HS-5 (cell line): ENCODE results near the gene ZC3HAV1.
"Not testable (repeated sequence)": the region's sequence is repeated elsewhere in the genome, so short reads cannot be mapped to it uniquely, and the experiment has no call there.

Source experiments
- DNase-seq: peaks from one replicate; pipeline ENCODE4 v3.0.0-alpha.2; 2012; ENCODE audit warnings: low read depth

ZC3HAV1 gene

GRCh38 chr7:139112316-139112715 is 2.8 kb upstream of the ZC3HAV1 start:
- DNase-seq, result no peak

DNA sequence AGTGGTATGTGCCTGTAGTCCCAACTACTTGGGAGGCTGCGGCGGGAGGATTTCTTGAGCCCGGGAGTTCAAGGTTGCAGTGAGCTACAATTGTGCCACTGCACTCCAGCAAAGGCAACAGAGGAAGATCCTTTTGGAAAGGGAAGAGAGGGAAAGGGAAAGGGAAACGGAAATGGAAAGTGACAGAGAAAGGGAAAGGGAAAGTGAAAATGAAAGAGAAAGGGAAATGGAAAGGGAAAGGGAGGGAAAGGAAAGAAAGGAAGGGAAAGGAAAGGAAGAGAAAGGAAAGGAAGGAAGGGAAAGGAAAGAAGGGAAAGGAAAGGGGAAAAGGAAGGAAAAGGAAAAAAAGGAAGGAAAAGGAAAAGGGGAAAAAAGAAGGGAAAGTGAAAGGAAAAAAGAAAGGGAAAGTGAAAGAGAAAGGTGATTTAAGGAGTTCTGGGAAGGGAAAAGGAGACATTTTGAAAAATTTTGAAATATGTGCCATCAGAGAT is 2.3 kb upstream of the ZC3HAV1 start:
- DNase-seq, result no peak

- DNase-seq, result no peak
Observed at GRCh38 chr7:139111147-139111546, 1.6 kb upstream of the ZC3HAV1 start.

DNA sequence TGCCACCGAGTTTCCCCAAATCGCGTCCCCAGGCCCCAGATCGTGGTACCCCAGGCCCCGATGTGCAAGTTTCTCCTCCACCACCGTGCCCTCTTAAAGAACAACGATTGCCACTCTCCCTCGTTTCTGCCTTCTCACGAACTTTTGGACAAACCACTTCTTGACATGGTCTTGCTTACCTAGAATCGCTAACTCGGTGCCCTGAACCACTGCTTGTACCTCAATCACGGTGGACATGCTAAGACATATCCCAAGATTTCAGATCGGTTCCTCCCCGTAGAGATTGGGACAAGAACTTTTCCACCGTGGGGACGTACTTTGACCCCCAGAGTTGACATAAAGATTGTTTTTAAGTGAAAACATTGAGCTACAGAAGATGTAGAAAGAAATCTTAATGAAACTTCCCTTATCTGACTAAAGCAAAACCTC is 477 bp upstream of the ZC3HAV1 start:
- no peak for DNase-seq

DNA sequence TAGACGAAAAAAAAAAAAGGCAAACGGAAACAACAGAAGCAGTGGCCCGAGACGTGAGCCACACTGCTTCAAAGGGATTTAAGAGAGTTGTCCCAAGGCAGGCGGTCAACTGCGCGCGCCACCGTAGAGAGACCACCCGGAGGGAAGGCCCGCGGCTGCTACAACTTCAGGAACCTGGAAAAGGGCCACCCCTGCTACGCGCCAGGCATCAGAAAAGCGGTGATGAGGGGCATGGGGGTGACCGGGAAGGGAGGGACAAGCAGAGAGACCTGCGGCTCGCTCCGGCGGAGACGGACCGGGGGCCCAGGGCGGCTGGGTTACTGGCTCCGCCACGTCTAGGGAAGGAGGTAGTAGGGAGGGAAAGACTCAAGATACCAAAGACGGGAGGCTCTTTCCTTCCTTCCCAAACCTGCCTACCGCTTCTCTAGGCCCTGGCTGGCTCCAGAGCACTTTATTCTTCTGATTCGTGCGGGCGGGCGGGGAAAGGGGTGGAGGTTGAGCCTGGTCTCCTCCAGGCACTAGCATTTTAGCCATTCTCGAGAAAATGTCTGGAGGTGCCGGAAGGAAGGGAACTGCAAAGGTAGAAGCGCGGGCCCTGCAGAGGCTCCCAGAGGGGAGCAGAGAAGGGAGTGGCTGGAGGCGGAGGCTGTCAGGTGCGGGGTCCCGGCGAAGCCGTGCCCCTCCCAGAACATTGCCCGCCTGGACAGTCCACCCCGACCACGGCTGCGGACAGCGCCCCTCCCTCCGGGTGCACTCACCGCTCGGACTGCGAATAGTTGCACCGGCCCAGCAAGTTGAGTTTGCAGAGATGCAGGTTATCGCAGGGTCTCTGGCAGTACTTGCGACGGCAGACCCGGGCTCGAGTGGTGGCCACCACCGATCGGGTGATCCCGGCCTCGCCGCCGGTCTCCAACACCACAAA is 993 bp downstream of the ZC3HAV1 start:
- peak; percentile 5 for DNase-seq

DNA sequence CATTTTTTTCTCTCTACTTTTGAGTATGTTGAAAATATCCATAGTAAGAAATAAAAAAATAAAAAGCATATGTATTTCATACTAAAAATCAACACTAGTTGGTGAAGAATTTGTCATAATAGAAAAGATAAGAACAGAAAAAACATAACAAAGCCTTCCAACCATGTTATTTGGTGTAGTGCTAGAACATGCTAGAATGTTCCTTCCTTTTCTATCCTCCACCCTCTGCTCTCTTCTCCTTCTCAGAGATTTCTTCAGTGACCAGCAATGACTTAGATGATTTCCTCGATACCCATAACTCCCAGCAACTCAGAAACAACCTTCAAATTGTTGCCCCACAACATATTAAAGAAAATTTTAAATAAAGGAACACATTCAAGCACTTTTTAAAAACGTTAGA is 2.6 kb downstream of the ZC3HAV1 start:
- no peak for DNase-seq

- DNase-seq, result not testable (repeated sequence)
Observed at GRCh38 chr7:139106227-139106626, 3.3 kb downstream of the ZC3HAV1 start.

DNA sequence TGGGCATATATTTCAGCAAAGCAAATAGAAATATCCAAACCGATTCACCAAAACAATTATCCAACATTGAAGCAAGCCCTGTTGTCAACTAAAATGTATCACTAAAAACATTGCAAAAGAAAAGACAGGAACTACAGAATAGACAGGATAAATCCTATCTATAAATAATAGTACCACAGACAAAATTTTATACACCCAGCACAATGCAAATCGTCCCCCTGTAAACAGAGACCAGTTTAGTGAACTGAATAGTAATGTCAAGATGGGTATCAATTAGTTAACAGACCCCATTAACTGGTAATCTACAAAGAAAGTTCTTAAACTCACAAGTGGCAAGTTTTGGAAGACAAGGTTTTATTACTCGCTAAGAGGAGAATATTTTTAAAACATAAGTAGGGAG is 4.0 kb downstream of the ZC3HAV1 start:
- DNase-seq, result no peak

DNA sequence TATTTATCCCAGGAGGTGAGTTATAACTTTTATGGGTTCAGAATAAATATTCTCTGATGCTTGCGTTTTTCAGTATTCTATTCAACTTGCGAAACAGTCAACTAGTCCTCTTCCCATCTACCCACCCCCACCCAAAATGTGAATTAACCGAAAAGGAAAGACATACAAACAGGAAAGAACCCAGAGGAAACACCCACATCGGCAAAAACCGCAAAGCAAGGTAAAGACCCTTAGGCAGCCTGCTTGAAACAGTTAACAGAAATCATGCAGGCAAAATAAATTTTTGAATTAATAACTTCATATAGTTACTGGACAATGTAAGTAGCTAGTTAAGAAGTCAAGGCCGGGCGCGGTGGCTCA is 5.4 kb downstream of the ZC3HAV1 start:
- no peak for DNase-seq

GRCh38 chr7:139103057-139103815 is 6.3 kb downstream of the ZC3HAV1 start:
- DNase-seq, result no peak

DNA sequence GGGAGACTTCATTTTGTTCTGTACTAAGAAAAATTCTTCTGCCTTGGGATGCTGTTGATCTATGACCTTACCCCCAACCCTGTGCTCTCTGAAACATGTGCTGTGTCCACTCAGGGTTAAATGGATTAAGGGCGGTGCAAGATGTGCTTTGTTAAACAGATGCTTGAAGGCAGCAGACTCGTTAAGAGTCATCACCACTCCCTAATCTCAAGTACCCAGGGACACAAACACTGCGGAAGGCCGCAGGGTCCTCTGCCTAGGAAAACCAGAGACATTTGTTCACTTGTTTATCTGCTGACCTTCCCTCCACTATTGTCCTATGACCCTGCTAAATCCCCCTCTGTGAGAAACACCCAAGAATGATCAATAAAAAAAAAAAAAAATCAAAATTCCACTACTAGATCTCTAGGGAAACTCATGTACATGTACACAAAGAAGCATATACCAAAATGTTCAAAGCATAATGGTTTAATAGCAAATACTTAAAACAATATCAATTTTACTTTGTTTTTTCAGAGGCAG is 7.8 kb downstream of the ZC3HAV1 start:
- not testable (repeated sequence) for DNase-seq

DNA sequence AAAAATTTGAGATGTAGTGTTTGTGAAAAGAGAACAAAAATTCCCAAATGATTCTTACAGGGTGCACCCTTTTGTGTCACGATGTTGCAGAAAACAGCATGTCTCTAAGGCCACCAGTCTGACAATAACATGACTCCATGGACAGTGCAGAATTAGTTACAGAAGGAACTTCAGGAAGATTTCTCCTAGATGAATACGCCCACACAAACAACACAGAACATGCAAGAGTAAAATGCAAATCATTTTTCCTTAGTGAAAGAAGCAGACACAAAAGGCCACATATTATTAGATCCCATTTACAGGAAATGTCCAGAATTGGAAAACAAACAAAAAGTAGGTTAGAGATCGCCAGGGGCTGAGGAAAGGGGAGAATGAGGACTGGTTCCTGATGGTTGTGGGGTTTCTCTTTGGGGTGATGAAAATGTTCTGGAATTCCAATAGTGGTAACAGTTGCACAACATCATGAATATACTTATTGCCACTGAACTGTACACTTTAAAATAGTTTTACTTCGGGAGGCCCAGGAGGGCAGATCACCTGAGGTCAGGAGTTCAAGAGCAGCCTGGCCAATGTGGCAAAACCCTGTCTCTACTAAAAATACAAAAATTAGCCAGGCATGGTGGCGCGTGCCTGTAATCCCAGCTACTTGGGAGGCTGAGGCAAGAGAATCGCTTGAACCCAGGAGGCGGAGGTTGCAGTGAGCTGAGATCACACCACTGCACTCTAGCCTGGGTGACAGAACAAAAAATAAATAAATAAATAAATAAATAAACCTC is 10.2 kb downstream of the ZC3HAV1 start:
- DNase-seq, result no peak

DNA sequence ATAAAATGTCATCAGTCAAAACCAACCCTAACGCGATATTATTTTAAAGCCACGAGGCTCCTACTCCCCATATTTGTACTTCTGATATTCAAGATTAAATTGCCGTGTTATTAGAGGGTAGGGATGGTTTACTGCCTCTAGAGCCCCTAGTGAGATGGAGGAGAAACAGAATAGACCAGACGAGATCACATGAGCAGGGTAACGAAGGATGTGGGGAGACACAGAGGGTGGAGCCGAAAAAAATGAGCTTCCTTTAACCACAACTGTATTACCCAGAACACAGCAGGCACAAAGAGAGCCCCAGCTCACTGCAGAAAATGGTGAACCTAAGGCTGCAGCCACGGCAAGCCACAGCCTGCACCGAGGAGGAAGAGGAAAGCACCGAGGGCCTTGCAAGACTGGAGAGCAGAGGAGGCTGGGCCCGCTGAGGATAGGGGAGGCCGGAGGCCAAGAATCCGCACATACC is 14.3 kb downstream of the ZC3HAV1 start:
- no peak for DNase-seq

DNA sequence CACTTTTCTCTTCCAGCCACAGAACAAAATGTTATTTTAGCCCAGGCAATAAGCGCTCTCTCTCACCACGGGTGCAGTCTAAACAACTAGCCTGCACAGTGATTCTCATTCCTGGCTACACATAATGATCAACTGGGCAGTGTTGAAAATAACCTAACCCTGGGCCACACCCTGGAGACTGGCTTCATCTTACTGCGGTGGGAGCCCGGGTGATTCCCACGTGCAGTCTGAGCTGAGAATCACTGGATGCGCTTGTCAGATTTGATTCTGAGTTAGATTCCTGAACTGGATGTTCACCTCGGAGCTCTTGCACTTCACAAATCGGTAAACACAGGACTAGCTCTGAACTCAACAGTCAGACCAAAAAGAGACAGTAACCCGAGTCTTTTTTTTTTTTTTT is 14.9 kb downstream of the ZC3HAV1 start:
- DNase-seq, result no peak

DNA sequence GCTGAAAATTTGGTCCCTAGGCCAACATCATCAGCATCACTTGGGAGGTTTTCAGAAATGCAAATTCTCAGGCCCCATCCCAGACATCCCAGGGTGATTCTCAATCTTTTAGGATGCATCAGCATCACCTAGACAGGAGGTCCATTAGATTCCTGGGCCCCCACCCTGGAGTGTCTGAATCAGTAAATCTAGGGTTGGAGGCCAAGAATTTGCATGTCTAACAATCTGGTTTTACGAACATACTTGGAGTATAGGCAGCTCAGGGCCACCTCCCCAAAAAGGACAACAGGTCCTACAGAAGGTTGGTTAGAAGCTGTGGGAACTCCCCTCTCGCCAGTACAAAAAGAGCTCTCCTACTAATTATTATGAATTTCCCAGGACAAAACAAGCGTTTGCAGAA is 15.5 kb downstream of the ZC3HAV1 start:
- no peak for DNase-seq

DNA sequence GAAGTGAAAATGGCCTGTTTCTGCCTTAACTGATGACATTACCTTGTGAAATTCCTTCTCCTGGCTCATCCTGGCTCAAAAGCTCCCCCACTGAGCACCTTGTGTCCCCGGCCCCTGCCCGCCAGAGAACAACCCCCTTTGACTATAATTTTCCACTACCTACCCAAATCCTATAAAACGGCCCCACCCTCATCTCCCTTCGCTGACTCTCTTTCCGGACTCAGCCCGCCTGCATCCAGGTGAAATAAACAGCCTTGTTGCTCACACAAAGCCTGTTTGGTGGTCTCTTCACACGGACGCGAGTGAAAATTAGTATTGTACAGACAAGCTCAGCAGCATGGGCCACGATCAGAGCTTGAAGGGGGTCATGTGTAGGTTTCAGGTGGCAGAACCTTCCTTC is 16.0 kb downstream of the ZC3HAV1 start:
- not testable (repeated sequence) for DNase-seq

- no peak for DNase-seq
Observed at GRCh38 chr7:139092090-139092796, 17.3 kb downstream of the ZC3HAV1 start.

DNA sequence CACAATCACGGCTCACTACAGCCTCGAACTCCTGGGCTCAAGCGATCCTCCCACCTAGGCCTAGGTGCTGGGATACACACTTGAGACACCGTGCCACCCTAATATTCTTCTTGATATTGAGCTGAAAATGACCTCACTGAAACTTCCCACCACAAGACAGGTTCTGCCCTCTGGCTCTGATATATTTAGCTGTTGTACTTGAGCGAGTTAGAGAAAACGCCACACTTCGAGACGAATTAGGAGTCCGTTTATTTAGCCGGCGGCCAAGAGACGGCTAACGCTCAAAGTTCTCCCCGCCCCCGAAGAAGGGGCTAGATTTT is 17.9 kb downstream of the ZC3HAV1 start:
- DNase-seq, result no peak

GRCh38 chr7:139089118-139089517 is 20.4 kb downstream of the ZC3HAV1 start:
- no peak for DNase-seq

GRCh38 chr7:139088268-139088667 is 21.3 kb downstream of the ZC3HAV1 start:
- no peak for DNase-seq

DNA sequence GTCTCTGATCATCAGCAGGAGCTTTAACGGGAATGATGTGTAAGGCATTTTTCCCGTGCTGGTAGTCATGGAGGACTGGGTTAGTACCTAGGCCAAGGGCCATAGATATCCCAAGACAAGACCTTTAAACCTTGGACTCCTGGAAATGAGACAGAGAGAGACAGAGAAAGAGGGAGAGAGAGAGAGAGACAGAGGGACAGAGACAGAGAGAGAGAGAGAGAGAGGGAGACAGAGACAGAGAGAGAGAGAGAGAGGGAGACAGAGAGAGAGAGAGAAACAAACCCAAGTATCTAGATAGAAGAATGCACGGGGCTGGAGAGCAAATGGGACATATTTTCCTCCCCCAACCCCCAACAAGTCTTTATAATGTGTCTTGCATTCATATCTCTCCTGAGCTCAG is 22.3 kb downstream of the ZC3HAV1 start:
- DNase-seq, result no peak
